ENCODE data around the gene MATN1.

MATN1 gene

GRCh38 chr1:30715216-30715615 lies 8.2 kb downstream of the MATN1 start:
- no peak for DNase-seq

GRCh38 chr1:30714536-30715090 lies 8.8 kb downstream of the MATN1 start:
- DNase-seq: no peak

GRCh38 chr1:30714025-30714424 lies 9.4 kb downstream of the MATN1 start:
- no peak for DNase-seq

GRCh38 chr1:30713311-30713710 lies 10.1 kb downstream of the MATN1 start:
- no peak for DNase-seq

- no peak for DNase-seq
Measured at GRCh38 chr1:30712583-30712982, 10.8 kb downstream of the MATN1 start.

- DNase-seq: no peak
Measured at GRCh38 chr1:30710407-30710806, 13.0 kb downstream of the MATN1 start.

GRCh38 chr1:30708361-30708728 lies 15.0 kb downstream of the MATN1 start:
- no peak for DNase-seq

GRCh38 chr1:30707412-30708360 lies 15.7 kb downstream of the MATN1 start:
- DNase-seq: peak; percentile 60

- DNase-seq: no peak
Measured at GRCh38 chr1:30706528-30706927, 16.9 kb downstream of the MATN1 start.

- DNase-seq: no peak
Measured at GRCh38 chr1:30705698-30706097, 17.7 kb downstream of the MATN1 start.

GRCh38 chr1:30704765-30705509 lies 18.4 kb downstream of the MATN1 start:
- DNase-seq: no peak

GRCh38 chr1:30704271-30704670 lies 19.1 kb downstream of the MATN1 start:
- no peak for DNase-seq

GRCh38 chr1:30702823-30703222 lies 20.6 kb downstream of the MATN1 start:
- no peak for DNase-seq

GRCh38 chr1:30701258-30701633 lies 22.1 kb downstream of the MATN1 start:
- DNase-seq: no peak

GRCh38 chr1:30700528-30701257 lies 22.7 kb downstream of the MATN1 start:
- DNase-seq: no peak

GRCh38 chr1:30699762-30700161 lies 23.6 kb downstream of the MATN1 start:
- no peak for DNase-seq

GRCh38 chr1:30698401-30698981 lies 24.9 kb downstream of the MATN1 start:
- no peak for DNase-seq

GRCh38 chr1:30697571-30698376 lies 25.6 kb downstream of the MATN1 start:
- no peak for DNase-seq

GRCh38 chr1:30696831-30697230 lies 26.6 kb downstream of the MATN1 start:
- no peak for DNase-seq

- DNase-seq: no peak
Measured at GRCh38 chr1:30695439-30695841, 27.9 kb downstream of the MATN1 start.

- DNase-seq: no peak
Measured at GRCh38 chr1:30694280-30695175, 28.9 kb downstream of the MATN1 start.

Data from CD4-positive, alpha-beta T cell treated with Interleukin-17A for 1 hour (primary cell).